C4-2B (cell line): Measurements from ENCODE around the gene GORASP2.

Experiments used
- H3K27ac ChIP-seq: fragments of 450-650 bp; 2 replicates; pipeline ENCODE4 v1.5.1; 2017
- ZFX ChIP-seq: fragments of 450-650 bp; IDR thresholded peaks from 2 replicates; pipeline ENCODE4 v1.6.1; 2017
- TF ChIP-seq, protein P1 (sequence below): fragments of 450-650 bp; conservative IDR thresholded peaks from 2 replicates; pipeline ENCODE4 v1.5.1; 2017; ENCODE audit warnings: mild to moderate bottlenecking

The GORASP2 gene

DNA sequence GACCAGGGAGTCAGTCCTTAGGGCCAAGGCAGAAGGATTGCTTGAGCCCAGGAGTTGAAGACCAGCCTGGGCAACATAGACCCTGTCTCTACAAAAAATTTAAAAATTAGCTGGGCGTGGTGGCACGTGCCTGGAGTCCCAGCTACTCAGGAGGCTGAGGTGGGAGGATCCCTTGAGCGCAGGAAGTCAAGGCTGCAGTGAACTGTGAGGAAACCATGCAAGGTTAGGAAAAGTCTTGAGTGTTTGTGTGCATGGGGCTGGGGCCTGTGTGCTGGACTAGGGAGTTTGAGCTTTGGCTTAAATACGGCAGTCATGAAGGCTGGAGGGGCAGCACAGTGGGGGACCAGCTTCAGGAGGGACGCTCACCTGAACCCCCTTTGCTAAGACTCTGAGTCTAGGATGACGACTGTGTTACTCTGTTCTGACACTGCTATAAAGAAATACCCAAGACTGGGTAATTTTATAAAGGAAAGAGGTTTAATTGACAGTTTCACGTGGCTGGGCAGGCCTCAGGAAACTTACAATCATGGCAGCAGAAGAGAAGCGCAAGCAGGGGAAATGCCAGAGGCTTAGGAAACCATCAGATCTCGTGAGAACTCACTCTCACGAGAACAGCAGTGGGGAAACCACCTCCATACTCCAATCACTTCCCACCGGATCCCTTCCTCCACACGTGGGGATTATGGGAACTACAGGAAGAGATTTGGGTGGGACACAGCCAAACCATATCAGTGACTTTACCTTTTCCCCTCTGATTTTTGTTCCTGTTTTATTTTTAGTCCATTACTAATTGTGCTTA lies 39.4 kb downstream of the GORASP2 start:
- no peak overlapping the region for H3K27ac ChIP-seq
- TF ChIP-seq ZFX = no peak
- TF ChIP-seq, protein P1, sequence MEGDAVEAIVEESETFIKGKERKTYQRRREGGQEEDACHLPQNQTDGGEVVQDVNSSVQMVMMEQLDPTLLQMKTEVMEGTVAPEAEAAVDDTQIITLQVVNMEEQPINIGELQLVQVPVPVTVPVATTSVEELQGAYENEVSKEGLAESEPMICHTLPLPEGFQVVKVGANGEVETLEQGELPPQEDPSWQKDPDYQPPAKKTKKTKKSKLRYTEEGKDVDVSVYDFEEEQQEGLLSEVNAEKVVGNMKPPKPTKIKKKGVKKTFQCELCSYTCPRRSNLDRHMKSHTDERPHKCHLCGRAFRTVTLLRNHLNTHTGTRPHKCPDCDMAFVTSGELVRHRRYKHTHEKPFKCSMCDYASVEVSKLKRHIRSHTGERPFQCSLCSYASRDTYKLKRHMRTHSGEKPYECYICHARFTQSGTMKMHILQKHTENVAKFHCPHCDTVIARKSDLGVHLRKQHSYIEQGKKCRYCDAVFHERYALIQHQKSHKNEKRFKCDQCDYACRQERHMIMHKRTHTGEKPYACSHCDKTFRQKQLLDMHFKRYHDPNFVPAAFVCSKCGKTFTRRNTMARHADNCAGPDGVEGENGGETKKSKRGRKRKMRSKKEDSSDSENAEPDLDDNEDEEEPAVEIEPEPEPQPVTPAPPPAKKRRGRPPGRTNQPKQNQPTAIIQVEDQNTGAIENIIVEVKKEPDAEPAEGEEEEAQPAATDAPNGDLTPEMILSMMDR = no peak

DNA sequence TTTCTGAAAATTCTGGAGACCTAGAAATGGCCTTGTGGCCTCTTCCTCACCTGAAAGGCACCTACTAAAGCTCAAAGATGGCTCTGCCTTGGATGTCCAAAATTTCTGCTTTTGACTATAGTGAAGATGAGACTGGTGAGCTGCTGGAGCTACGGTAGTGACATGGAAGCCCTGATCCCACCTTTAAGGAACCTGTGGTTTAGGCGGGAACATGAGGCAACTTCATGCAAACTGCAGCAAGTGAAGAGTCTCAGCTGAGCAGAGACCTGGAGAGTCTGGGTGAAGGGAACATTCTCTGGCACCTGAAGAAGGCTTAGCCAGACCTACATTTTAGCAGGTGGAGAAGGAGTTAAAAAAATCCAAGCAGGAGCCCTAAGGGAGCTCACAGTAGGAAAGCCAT lies 40.0 kb downstream of the GORASP2 start:
- H3K27ac ChIP-seq = no peak overlapping the region
- TF ChIP-seq ZFX = no peak
- TF ChIP-seq, protein P1 = no peak

DNA sequence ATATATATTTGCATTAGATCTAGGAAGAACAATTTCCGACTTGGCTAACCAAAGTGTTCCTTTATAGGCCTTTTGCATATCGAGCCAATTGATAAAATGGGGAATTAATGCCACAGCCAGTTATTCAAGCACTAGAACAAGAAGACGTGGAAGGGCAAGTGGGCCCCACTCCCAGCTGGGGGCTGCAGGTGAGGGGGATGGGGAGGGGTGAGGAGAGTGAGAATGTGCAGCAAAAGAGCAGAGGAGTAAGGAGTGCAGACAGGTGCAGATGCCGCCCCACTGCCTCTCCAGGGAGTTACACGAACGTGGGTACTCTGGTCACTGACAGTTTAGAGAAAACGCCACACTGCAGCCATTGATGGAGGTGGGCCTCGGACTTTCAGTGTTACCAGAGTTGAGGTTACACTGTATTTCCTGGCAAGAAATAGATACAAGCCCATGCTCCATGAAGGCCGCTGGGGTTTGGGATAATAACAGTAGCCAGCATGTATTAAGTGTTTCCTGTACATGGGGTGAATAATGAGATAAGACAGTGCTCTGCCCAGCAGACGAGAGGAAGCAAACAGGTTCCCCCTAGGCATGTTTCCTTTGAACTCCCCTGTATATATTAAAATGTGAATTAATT lies 40.9 kb downstream of the GORASP2 start:
- H3K27ac ChIP-seq = no peak overlapping the region
- TF ChIP-seq ZFX = no peak
- TF ChIP-seq, protein P1 = no peak

DNA sequence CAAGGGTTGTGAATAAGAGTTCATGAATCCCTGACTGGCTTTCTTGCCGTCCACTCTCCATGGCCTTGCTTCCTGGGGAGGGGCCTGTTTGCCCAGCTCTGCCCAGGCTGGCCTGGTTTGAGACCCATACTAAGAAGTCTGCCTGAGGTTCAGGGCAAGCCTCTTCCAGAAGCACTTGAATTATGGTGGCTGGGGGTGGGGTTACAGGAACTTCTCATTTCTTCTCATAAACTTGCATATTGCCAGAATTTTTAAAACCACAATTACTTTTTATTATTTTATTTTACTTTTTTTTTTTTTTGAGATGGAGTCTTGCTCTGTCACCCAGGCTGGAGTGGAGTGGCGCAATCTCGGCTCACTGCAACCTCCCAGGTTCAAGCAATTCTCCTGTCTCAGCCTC lies 42.0 kb downstream of the GORASP2 start:
- no peak overlapping the region for H3K27ac ChIP-seq
- no peak for TF ChIP-seq ZFX
- TF ChIP-seq, protein P1 = no peak

DNA sequence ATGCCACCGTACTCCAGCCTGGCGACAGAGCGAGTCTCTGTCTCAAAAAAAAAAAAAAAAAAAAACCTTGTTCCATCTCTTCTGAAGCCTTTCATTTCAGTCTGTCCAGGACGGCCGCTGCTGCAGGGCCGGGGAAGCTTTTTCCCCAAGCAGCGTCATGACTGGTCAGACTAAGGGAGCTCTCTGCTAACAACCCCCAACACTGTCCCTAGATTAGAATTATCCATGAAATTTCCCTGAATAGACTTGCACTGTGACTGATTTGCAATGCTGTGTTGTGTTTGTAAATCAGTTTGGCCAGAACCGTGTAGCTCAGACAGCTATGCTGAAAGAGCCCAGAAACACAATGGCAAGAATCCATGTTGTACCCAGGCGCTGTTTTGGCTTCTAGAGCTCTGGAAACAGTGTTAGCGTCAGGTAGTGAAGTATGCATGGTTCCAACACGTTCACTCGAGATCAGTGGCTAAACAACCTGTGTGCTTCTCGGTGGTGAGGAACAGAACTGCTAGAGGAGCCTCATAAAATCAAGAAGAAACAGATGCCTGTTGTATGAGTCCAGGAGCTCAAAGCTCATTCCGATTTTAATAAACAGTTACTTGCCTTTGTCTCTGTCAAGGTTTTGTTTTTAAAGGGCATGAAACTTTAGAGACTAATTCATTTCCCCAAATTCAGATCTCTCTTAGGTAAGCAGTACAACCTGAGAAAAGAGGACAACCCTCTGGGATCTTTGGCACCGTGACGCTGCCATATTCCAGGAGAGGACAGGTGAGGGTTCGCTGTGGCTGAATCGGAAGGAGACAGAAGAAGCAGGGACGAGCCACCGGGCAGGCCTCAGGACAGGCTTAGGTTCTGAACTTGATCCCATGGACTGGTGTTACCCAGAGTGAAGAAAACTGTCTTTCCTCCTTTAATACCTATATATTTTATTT lies 43.5 kb downstream of the GORASP2 start:
- H3K27ac ChIP-seq = peak overlapping the region; percentile 91
- TF ChIP-seq, protein P1 = no peak
- no peak for TF ChIP-seq ZFX

DNA sequence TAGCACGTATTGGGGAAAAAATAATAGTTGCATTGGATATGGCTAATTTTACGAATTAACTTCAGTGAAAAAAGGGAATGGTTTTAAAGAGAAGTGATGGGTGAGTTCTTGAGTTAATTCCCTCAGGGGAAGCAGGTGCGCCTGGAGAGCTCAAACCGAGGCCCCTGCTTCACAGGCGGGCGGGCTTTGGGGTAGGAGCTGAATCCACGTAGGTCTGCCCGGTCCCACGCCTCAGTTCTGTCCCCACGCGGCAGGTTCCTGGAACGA lies 44.1 kb downstream of the GORASP2 start:
- TF ChIP-seq ZFX = no peak
- TF ChIP-seq, protein P1 = no peak
- H3K27ac ChIP-seq = peak overlapping the region; percentile 91
